ENCODE data around the gene LHX4. TPM values are rescaled to one million over a fixed set of nuclear protein-coding genes. Genes with fewer than 3 reads are reported as not detected.

Gene LHX4
- total and polyA plus RNA-seq, 2 of the 13 experiments (the other 11 are each of a cell fraction or from before 2014, with no cell fraction given): 0.03 to 0.07 TPM

- TF ChIP-seq, protein P1, sequence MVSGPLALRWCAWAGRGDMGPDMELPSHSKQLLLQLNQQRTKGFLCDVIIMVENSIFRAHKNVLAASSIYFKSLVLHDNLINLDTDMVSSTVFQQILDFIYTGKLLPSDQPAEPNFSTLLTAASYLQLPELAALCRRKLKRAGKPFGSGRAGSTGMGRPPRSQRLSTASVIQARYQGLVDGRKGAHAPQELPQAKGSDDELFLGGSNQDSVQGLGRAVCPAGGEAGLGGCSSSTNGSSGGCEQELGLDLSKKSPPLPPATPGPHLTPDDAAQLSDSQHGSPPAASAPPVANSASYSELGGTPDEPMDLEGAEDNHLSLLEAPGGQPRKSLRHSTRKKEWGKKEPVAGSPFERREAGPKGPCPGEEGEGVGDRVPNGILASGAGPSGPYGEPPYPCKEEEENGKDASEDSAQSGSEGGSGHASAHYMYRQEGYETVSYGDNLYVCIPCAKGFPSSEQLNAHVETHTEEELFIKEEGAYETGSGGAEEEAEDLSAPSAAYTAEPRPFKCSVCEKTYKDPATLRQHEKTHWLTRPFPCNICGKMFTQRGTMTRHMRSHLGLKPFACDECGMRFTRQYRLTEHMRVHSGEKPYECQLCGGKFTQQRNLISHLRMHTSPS (CRISPR knock-in tag; IDR thresholded peaks at IDR 0.05; ENCODE audit: low read depth): no peak
- TF ChIP-seq ZNF766 (CRISPR knock-in tag; IDR thresholded peaks at IDR 0.05; ENCODE audit: borderline replicate concordance) (no peak), SMAD1 (CRISPR knock-in tag; IDR thresholded peaks at IDR 0.05; ENCODE audit: borderline replicate concordance, low read depth) (no peak), ZNF800 (CRISPR knock-in tag; IDR thresholded peaks at IDR 0.05) (peak; percentile 94), TARDBP (CRISPR knock-in tag; IDR thresholded peaks at IDR 0.05) (no peak), ZC3H4 (CRISPR knock-in tag; IDR thresholded peaks at IDR 0.05; ENCODE audit: borderline replicate concordance) (no peak), TAF15 (IDR thresholded peaks at IDR 0.05; ENCODE audit: low read depth, low read length, poor library complexity, severe bottlenecking) (no peak), IRF2 (CRISPR knock-in tag; IDR thresholded peaks at IDR 0.05) (no peak), NCOA1 (CRISPR knock-in tag; IDR thresholded peaks at IDR 0.05) (no peak), PHF21A (CRISPR knock-in tag; IDR thresholded peaks at IDR 0.05) (no peak), HNF4A (CRISPR knock-in tag; IDR thresholded peaks at IDR 0.05) (no peak), TP53 (CRISPR knock-in tag; conservative IDR thresholded peaks at IDR 0.05) (no peak), ZKSCAN5 (CRISPR knock-in tag; IDR thresholded peaks at IDR 0.05) (no peak), PCBP2 (optimal IDR thresholded peaks at IDR 0.05; ENCODE audit: low read depth, low read length, poor library complexity, severe bottlenecking) (no peak), LBX2 (CRISPR knock-in tag; IDR thresholded peaks at IDR 0.05; ENCODE audit: borderline replicate concordance) (no peak), ZNF10 (CRISPR knock-in tag; IDR thresholded peaks at IDR 0.05; ENCODE audit: borderline replicate concordance, low read depth) (no peak), ZNF224 (CRISPR knock-in tag; IDR thresholded peaks at IDR 0.05) (no peak), KDM6A (CRISPR knock-in tag; IDR thresholded peaks at IDR 0.05; ENCODE audit: low read depth) (no peak)
- TF ChIP-seq, protein P2, sequence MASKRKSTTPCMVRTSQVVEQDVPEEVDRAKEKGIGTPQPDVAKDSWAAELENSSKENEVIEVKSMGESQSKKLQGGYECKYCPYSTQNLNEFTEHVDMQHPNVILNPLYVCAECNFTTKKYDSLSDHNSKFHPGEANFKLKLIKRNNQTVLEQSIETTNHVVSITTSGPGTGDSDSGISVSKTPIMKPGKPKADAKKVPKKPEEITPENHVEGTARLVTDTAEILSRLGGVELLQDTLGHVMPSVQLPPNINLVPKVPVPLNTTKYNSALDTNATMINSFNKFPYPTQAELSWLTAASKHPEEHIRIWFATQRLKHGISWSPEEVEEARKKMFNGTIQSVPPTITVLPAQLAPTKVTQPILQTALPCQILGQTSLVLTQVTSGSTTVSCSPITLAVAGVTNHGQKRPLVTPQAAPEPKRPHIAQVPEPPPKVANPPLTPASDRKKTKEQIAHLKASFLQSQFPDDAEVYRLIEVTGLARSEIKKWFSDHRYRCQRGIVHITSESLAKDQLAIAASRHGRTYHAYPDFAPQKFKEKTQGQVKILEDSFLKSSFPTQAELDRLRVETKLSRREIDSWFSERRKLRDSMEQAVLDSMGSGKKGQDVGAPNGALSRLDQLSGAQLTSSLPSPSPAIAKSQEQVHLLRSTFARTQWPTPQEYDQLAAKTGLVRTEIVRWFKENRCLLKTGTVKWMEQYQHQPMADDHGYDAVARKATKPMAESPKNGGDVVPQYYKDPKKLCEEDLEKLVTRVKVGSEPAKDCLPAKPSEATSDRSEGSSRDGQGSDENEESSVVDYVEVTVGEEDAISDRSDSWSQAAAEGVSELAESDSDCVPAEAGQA (IDR thresholded peaks at IDR 0.05; ENCODE audit: low read depth): no peak
- TF ChIP-seq, protein P2 (CRISPR knock-in tag; IDR thresholded peaks at IDR 0.05; ENCODE audit: borderline replicate concordance): no peak
These were observed at the start of gene LHX4 (continued) for GRCh38 chr1:180229483-180230415.
